Neural cell (in vitro differentiated cells): Measurements from ENCODE around the gene FBLN2.

Source experiments
- CTCF ChIP-seq: fragments of 450-650 bp; IDR thresholded peaks from 2 replicates; pipeline ENCODE4 v1.5.1; 2014; ENCODE audit warnings: antibody characterized with exemption, mild to moderate bottlenecking, moderate library complexity; ENCODE audit not compliant: poor library complexity, severe bottlenecking
- EZH2 ChIP-seq: fragments of 200-600, 300-800 bp; shearing (Covaris generic), sonication (generic); IDR thresholded peaks from 2 replicates; pipeline ENCODE4 v1.6.1; 2014; ENCODE audit warnings: antibody characterized with exemption, low read length, borderline replicate concordance, mild to moderate bottlenecking; ENCODE audit not compliant: insufficient read depth, poor library complexity, severe bottlenecking
- POLR2AphosphoS5 ChIP-seq: IDR thresholded peaks from 2 replicates; pipeline ENCODE4 v1.6.1; 2012

GRCh38 chr3:13637311-13637891 is 88.5 kb downstream of the FBLN2 start:
- TF ChIP-seq POLR2AphosphoS5 (no peak), CTCF (no peak), EZH2 (no peak)
